Measurements from ENCODE around the gene CYP4F22. TPM values are rescaled to one million over a fixed set of nuclear protein-coding genes. Genes with fewer than 3 reads are reported as not detected.
A peak's percentile ranks its signal among the peaks of the same experiment; 100 is the strongest.

The CYP4F22 gene
- total RNA-seq, 6 experiments from 2014 or later, result not detected

- Mint-ChIP-seq H3K9me3 (no peaks in the 10 kb centered on the region), H3K4me1 (ENCODE audit: low read depth) (peaks cover 10% of the 10 kb centered on the region), H3K27ac (no peak overlapping the region), H3K4me3 (no peak overlapping the region; the same call in 1 of the 2 replicates), H3K27me3 (ENCODE audit: insufficient read depth) (peaks cover 8% of the 10 kb centered on the region; the same call in 1 of the 2 replicates), H3K36me3 (ENCODE audit: low read depth) (no peaks in the 10 kb centered on the region)
- no peak for TF ChIP-seq CTCF (IDR thresholded peaks at IDR 0.05)
- no peak for DNase-seq
These were observed 43.1 kb downstream of the CYP4F22 start for GRCh38 chr19:15551293-15552004.

GRCh38 chr19:15555021-15555420 lies 46.7 kb downstream of the CYP4F22 start:
- Mint-ChIP-seq H3K27me3 (ENCODE audit: insufficient read depth) (peaks cover 8% of the 10 kb centered on the region; the same call in 1 of the 2 replicates), H3K9me3 (no peaks in the 10 kb centered on the region), H3K4me1 (ENCODE audit: low read depth) (peaks cover 13% of the 10 kb centered on the region), H3K36me3 (ENCODE audit: low read depth) (no peaks in the 10 kb centered on the region), H3K4me3 (no peak overlapping the region), H3K27ac (no peak overlapping the region)
- no peak for DNase-seq
- TF ChIP-seq CTCF (IDR thresholded peaks at IDR 0.05), result no peak

- Mint-ChIP-seq H3K27me3 (ENCODE audit: insufficient read depth) (peaks cover 8% of the 10 kb centered on the region; the same call in 1 of the 2 replicates), H3K4me3 (peak overlapping the region; percentile 81), H3K27ac (peak overlapping the region; percentile 10; the same call in 1 of the 2 replicates)
These were observed 47.7 kb downstream of the CYP4F22 start for GRCh38 chr19:15555759-15556633.

GRCh38 chr19:15556634-15557181 lies 48.4 kb downstream of the CYP4F22 start:
- no peak for DNase-seq
- no peaks in the 10 kb centered on the region for H3K9me3 Mint-ChIP-seq
- peak; percentile 5; the same call in 1 of the 2 replicates for TF ChIP-seq CTCF (IDR thresholded peaks at IDR 0.05)

More at GRCh38 chr19:15555759-15556633, 47.7 kb downstream of the CYP4F22 start:
- Mint-ChIP-seq H3K9me3 (no peaks in the 10 kb centered on the region), H3K4me1 (ENCODE audit: low read depth) (peaks cover 13% of the 10 kb centered on the region), H3K36me3 (ENCODE audit: low read depth) (no peaks in the 10 kb centered on the region)
- TF ChIP-seq CTCF (IDR thresholded peaks at IDR 0.05), result peak; percentile 80
- DNase-seq, result peak; percentile 78

GRCh38 chr19:15557223-15557622 lies 48.9 kb downstream of the CYP4F22 start:
- DNase-seq, result no peak
- Mint-ChIP-seq H3K27me3 (ENCODE audit: insufficient read depth) (peaks cover 8% of the 10 kb centered on the region; the same call in 1 of the 2 replicates), H3K4me1 (ENCODE audit: low read depth) (peaks cover 13% of the 10 kb centered on the region), H3K36me3 (ENCODE audit: low read depth) (no peaks in the 10 kb centered on the region), H3K9me3 (no peaks in the 10 kb centered on the region), H3K4me3 (no peak overlapping the region), H3K27ac (no peak overlapping the region)
- no peak for TF ChIP-seq CTCF (IDR thresholded peaks at IDR 0.05)

More at GRCh38 chr19:15556634-15557181, 48.4 kb downstream of the CYP4F22 start:
- H3K4me3 Mint-ChIP-seq, result peak overlapping the region; percentile 81
- H3K4me1 Mint-ChIP-seq (ENCODE audit: low read depth), result peaks cover 13% of the 10 kb centered on the region
- no peaks in the 10 kb centered on the region for H3K36me3 Mint-ChIP-seq (ENCODE audit: low read depth)
- no peak overlapping the region for H3K27ac Mint-ChIP-seq
- H3K27me3 Mint-ChIP-seq (ENCODE audit: insufficient read depth), result peaks cover 8% of the 10 kb centered on the region; the same call in 1 of the 2 replicates
